K562 (cell line): ENCODE measurements around the gene BMP10. TPM values are rescaled to one million over a fixed set of nuclear protein-coding genes. Genes with fewer than 3 reads are reported as not detected.

Experiments
- ATAC-seq: fragments of 200-7000 bp; cut with Tn5 transposase; 3 replicates; pipeline ENCODE4 v1.9.1; 2020; ENCODE audit warnings: moderate library complexity
- BruUV-seq: library from RNA; stranded (reverse); fragments of 400-500 nt; replicated peaks from 2 replicates; lab custom pipeline; 2021; lab: Mats Ljungman, UMichigan
- CTCF ChIA-PET: fragments of 300-600 bp; formaldehyde crosslinking; extraction: SDS; loops from one replicate; lab custom pipeline; 2021; ENCODE audit warnings: low intra/inter-chr PET ratio; lab: Yijun Ruan, JAX
- POLR2A ChIA-PET: fragments of 300-600, 350-650 bp; sonication (Branson Sonifier 250); formaldehyde crosslinking; extraction: SDS; loops from one replicate; lab custom pipeline; 2021; ENCODE audit warnings: antibody characterized with exemption, inconsistent platforms; lab: Yijun Ruan, JAX
- DNase-seq, 4 experiments: peaks; one replicate each; pipeline versions ENCODE4 v3.0.0 to v3.0.0-alpha.2; 2011 to 2018; ENCODE audit warnings: low spot score in 3 of 4, mixed read lengths in 3 of 4; ENCODE audit errors: extremely low read depth in 1 of 4
- FAIRE-seq: peaks from 2 replicates; lab custom pipeline; 2011; peaks lifted over from hg19 to GRCh38; lab: Jason Lieb, UNC
- H2AFZ ChIP-seq: 2 replicates; pipeline ENCODE4 v1.6.0; 2011; ENCODE audit warnings: low read depth, low read length, control low read depth, inconsistent platforms
- H3K27ac ChIP-seq: fragments of 200-600 bp; 3 replicates; pipeline ENCODE4 v1.8.0; 2011; ENCODE audit warnings: low read depth, mild to moderate bottlenecking, control low read depth, inconsistent platforms, low read length, moderate library complexity, mixed read lengths; ENCODE audit errors: extremely low read depth
- H3K27me3 ChIP-seq, 2 experiments: fragments of 300-600 bp in 1 of 2; 2 replicates in 1 of 2; 3 replicates in 1 of 2; pipeline versions ENCODE4 v1.6.0 to v1.8.0; 2011; ENCODE audit warnings: inconsistent platforms in 2 of 2, low read length in 2 of 2, mild to moderate bottlenecking in 1 of 2, mixed read lengths in 1 of 2, moderate library complexity in 1 of 2; ENCODE audit not compliant: control insufficient read depth in 2 of 2, insufficient read depth in 2 of 2
- H3K36me3 ChIP-seq: fragments of 300-600 bp; 3 replicates; pipeline ENCODE4 v1.8.0; 2011; ENCODE audit warnings: mild to moderate bottlenecking, low read length, inconsistent platforms; ENCODE audit not compliant: control insufficient read depth, insufficient read depth
- H3K4me1 ChIP-seq, 2 experiments: fragments of 200-600 bp in 1 of 2; replicated peaks in 1 of 2; 2 replicates in 1 of 2; 3 replicates in 1 of 2; pipeline versions ENCODE4 v1.5.1 to v1.8.0; 2011; ENCODE audit warnings: inconsistent platforms in 2 of 2, low read length in 2 of 2, mild to moderate bottlenecking in 1 of 2, mixed read lengths in 1 of 2, moderate library complexity in 1 of 2; ENCODE audit not compliant: control insufficient read depth in 2 of 2, insufficient read depth in 2 of 2
- H3K4me2 ChIP-seq: 2 replicates; pipeline ENCODE4 v1.6.1; 2011; ENCODE audit warnings: low read length, control low read depth, inconsistent platforms, mixed read lengths; ENCODE audit not compliant: insufficient read depth
- H3K4me3 ChIP-seq: fragments of 200-600 bp; sonication (generic), shearing (Covaris generic); 2 replicates; pipeline ENCODE4 v1.5.1; 2016; ENCODE audit warnings: control low read depth, inconsistent platforms
- H3K79me2 ChIP-seq: fragments of 200-600 bp; 3 replicates; pipeline ENCODE4 v1.8.0; 2011; ENCODE audit warnings: low read length, inconsistent platforms; ENCODE audit not compliant: control insufficient read depth, insufficient read depth
- H3K9ac ChIP-seq, 2 experiments: 2 replicates each; pipeline versions ENCODE4 v1.6.0 to v1.6.1; 2011; ENCODE audit warnings: low read depth in 2 of 2, low read length in 2 of 2, control low read depth in 1 of 2, inconsistent platforms in 1 of 2, mild to moderate bottlenecking in 1 of 2, mixed read lengths in 1 of 2; ENCODE audit not compliant: insufficient read depth in 1 of 2
- H3K9me1 ChIP-seq: one replicate; pipeline ENCODE4 v1.6.0; 2011; ENCODE audit warnings: inconsistent platforms, mild to moderate bottlenecking, low read length, moderate library complexity; ENCODE audit not compliant: control insufficient read depth, insufficient read depth
- H3K9me3 ChIP-seq: replicated peaks from 2 replicates; pipeline ENCODE4 v1.5.1; 2011; ENCODE audit warnings: low read depth, low read length, inconsistent platforms; ENCODE audit not compliant: control insufficient read depth, insufficient read depth
- H4K20me1 ChIP-seq: replicated peaks from 2 replicates; pipeline ENCODE4 v1.6.1; 2011; ENCODE audit warnings: low read length, inconsistent platforms, mixed read lengths; ENCODE audit not compliant: control insufficient read depth, insufficient read depth
- BCOR ChIP-seq: fragments of 450-650 bp; IDR thresholded peaks from 2 replicates; pipeline ENCODE4 v1.6.1; 2016
- EZH2 ChIP-seq: IDR thresholded peaks from 2 replicates; pipeline ENCODE4 v1.6.1; 2012; ENCODE audit warnings: low read depth, mild to moderate bottlenecking, inconsistent platforms, low read length, borderline replicate concordance
- GATA2 ChIP-seq: sonication (generic); formaldehyde crosslinking; IDR thresholded peaks from 2 replicates; pipeline ENCODE4 v1.4.0; 2020; ENCODE audit warnings: mild to moderate bottlenecking, missing genetic modification reagents
- GTF2E2 ChIP-seq: fragments of 200-800 bp; sonication (Bioruptor generic); IDR thresholded peaks from 2 replicates; pipeline ENCODE4 v1.6.1; 2016; ENCODE audit warnings: missing genetic modification characterization, missing compliant biosample characterization
- L3MBTL2 ChIP-seq: fragments of 450-650 bp; IDR thresholded peaks from 2 replicates; pipeline ENCODE4 v1.6.1; 2016; ENCODE audit warnings: mild to moderate bottlenecking, moderate library complexity
- LARP7 ChIP-seq: fragments of 450-650 bp; IDR thresholded peaks from 2 replicates; pipeline ENCODE4 v1.6.1; 2016
- NCOA4 ChIP-seq: fragments of 450-650 bp; IDR thresholded peaks from 2 replicates; pipeline ENCODE4 v1.6.1; 2018; ENCODE audit warnings: mild to moderate bottlenecking; ENCODE audit not compliant: partially characterized antibody
- NELFE ChIP-seq: IDR thresholded peaks from 2 replicates; pipeline ENCODE4 v1.6.1; 2011; ENCODE audit warnings: mild to moderate bottlenecking; ENCODE audit not compliant: insufficient read depth, insufficient read length
- NFIX ChIP-seq: fragments of 250-450 bp; sonication (Bioruptor Pico); IDR thresholded peaks from 2 replicates; pipeline ENCODE4 v1.4.0; 2020; ENCODE audit warnings: low read depth, mild to moderate bottlenecking, moderate library complexity
- PHF21A ChIP-seq: fragments of 450-650 bp; IDR thresholded peaks from 2 replicates; pipeline ENCODE4 v1.6.1; 2017; ENCODE audit warnings: low read depth, borderline replicate concordance
- ZC3H11A ChIP-seq: IDR thresholded peaks from 2 replicates; pipeline ENCODE4 v1.6.1; 2012; ENCODE audit warnings: low read depth, low read length, improper control_type of control experiment
- ZC3H4 ChIP-seq: sonication (generic); formaldehyde crosslinking; IDR thresholded peaks from 2 replicates; pipeline ENCODE4 v1.9.0; 2021; ENCODE audit warnings: missing genetic modification reagents, borderline replicate concordance
- ZNF134 ChIP-seq: fragments of 250-450 bp; sonication (Bioruptor Pico); conservative IDR thresholded peaks from 2 replicates; pipeline ENCODE4 v1.4.0; 2020
- WGBS: fragments of 100-300 bp; shearing (Covaris generic); methylation state at CpG from one replicate; pipeline ENCODE4 v1.1.6; 2016; ENCODE audit warnings: low coverage, mixed read lengths; ENCODE audit not compliant: insufficient coverage; ENCODE audit errors: missing lambda C conversion rate; 5-methylcytosine and 5-hydroxymethylcytosine counted together
- in situ Hi-C: fragments of 300-500 bp; cut with MboI; formaldehyde crosslinking; loops from 4 replicates; pipeline ENCODE4 v1.15.0; 2018; ENCODE audit warnings: inconsistent platforms, mixed read lengths
- intact Hi-C: fragments of 100-400 bp; cut with micrococcal nuclease; formaldehyde crosslinking; loops from 2 replicates; pipeline ENCODE4 v1.14.2; 2022
- polyA plus RNA-seq, 8 experiments: library from polyadenylated mRNA; depleted of rRNA in 4 of 8; stranded (reverse) in 5 of 8; unstranded in 3 of 8; fragments of >200 nt; fragmentation: Nextera tagmentation in 2 of 8; fragmentation: Illumina TruSeq in 1 of 8; extraction: Ambion mirVana in 2 of 8; extraction: Trizol in 1 of 8; gene quantifications; 2 replicates each; pipeline versions ENCODE4 v1.2.1 to v1.2.3, GENCODE V29; 2011 to 2014; ENCODE audit warnings: inconsistent platforms in 1 of 8, missing spikeins in 1 of 8
- total RNA-seq, 7 experiments: library from RNA; depleted of rRNA in 6 of 7; stranded (reverse); fragments of >200 nt in 6 of 7; fragmentation: Illumina TruSeq in 2 of 7; extraction: Trizol in 2 of 7; gene quantifications; 2 replicates each; pipeline versions ENCODE4 v1.2.1 to v1.2.3, GENCODE V29; 2011 to 2021; ENCODE audit warnings: low replicate concordance in 1 of 7
- TF ChIP-seq, protein P1 (sequence below): sonication (generic); formaldehyde crosslinking; IDR thresholded peaks from 2 replicates; pipeline ENCODE4 v1.9.0; 2022; ENCODE audit warnings: mild to moderate bottlenecking, missing genetic modification reagents
- TF ChIP-seq, protein P2 (sequence below), 2 experiments: fragments of 450-650 bp; IDR thresholded peaks; 2 replicates each; pipeline ENCODE4 v1.6.1; 2018; ENCODE audit warnings: mild to moderate bottlenecking in 2 of 2, low read depth in 1 of 2; ENCODE audit not compliant: partially characterized antibody in 2 of 2
- TF ChIP-seq, protein P3 (sequence below): IDR thresholded peaks from 3 replicates; pipeline ENCODE4 v1.6.1; 2011; ENCODE audit warnings: borderline replicate concordance, mild to moderate bottlenecking, moderate library complexity; ENCODE audit not compliant: insufficient read length; ENCODE audit errors: extremely low read depth

Gene BMP10
- total and polyA plus RNA-seq, 9 of the 15 experiments (the other 6 are each of a cell fraction or from before 2014, with no cell fraction given), result 0.11 to 0.91 (median 0.43) TPM

DNA sequence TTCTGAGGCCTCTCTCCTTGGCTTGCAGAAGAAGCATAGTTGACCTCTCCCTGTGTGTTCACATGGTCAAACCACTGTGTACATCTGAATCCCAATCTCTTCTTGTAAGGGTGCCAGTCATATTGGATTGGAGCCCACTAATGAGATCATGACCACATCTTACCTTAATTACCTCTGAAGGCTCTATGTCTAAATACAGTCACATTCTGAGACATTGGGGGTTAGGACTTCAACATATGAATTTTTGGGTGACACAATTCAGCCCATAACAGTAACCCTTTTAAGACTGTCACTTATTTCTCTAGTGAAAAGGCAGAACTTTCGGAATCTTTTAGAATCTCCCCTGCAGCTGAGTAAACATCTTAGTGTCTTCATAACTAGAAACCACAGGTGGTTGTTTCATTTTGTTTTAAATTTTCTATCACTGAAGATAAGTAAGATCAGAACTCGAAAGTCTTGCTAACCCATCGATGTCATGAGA is 33.3 kb downstream of the BMP10 start:
- in situ Hi-C loops, result loop anchor here (10.0 kb wide), 1 partner anchor 373 kb away; the partner anchor contains the start of genes APLF and FBXO48
- no peak for FAIRE-seq
- TF ChIP-seq BCOR (no peak), ZNF134 (CRISPR knock-in tag) (no peak), PHF21A (no peak), ZC3H11A (no peak), NFIX (CRISPR knock-in tag) (no peak), GTF2E2 (tag) (no peak), NELFE (no peak), EZH2 (no peak), GATA2 (CRISPR knock-in tag) (no peak), L3MBTL2 (no peak), LARP7 (no peak), NCOA4 (no peak), ZC3H4 (CRISPR knock-in tag) (no peak)
- TF ChIP-seq, protein P1, sequence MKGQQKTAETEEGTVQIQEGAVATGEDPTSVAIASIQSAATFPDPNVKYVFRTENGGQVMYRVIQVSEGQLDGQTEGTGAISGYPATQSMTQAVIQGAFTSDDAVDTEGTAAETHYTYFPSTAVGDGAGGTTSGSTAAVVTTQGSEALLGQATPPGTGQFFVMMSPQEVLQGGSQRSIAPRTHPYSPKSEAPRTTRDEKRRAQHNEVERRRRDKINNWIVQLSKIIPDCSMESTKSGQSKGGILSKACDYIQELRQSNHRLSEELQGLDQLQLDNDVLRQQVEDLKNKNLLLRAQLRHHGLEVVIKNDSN (CRISPR knock-in tag), result no peak
- TF ChIP-seq, protein P2, sequence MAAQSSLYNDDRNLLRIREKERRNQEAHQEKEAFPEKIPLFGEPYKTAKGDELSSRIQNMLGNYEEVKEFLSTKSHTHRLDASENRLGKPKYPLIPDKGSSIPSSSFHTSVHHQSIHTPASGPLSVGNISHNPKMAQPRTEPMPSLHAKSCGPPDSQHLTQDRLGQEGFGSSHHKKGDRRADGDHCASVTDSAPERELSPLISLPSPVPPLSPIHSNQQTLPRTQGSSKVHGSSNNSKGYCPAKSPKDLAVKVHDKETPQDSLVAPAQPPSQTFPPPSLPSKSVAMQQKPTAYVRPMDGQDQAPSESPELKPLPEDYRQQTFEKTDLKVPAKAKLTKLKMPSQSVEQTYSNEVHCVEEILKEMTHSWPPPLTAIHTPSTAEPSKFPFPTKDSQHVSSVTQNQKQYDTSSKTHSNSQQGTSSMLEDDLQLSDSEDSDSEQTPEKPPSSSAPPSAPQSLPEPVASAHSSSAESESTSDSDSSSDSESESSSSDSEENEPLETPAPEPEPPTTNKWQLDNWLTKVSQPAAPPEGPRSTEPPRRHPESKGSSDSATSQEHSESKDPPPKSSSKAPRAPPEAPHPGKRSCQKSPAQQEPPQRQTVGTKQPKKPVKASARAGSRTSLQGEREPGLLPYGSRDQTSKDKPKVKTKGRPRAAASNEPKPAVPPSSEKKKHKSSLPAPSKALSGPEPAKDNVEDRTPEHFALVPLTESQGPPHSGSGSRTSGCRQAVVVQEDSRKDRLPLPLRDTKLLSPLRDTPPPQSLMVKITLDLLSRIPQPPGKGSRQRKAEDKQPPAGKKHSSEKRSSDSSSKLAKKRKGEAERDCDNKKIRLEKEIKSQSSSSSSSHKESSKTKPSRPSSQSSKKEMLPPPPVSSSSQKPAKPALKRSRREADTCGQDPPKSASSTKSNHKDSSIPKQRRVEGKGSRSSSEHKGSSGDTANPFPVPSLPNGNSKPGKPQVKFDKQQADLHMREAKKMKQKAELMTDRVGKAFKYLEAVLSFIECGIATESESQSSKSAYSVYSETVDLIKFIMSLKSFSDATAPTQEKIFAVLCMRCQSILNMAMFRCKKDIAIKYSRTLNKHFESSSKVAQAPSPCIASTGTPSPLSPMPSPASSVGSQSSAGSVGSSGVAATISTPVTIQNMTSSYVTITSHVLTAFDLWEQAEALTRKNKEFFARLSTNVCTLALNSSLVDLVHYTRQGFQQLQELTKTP (IDR thresholded peaks at IDR 0.05; ENCODE audit: low read depth in 1 of 2, partially characterized antibody in 2 of 2), result no peak
- TF ChIP-seq, protein P3, sequence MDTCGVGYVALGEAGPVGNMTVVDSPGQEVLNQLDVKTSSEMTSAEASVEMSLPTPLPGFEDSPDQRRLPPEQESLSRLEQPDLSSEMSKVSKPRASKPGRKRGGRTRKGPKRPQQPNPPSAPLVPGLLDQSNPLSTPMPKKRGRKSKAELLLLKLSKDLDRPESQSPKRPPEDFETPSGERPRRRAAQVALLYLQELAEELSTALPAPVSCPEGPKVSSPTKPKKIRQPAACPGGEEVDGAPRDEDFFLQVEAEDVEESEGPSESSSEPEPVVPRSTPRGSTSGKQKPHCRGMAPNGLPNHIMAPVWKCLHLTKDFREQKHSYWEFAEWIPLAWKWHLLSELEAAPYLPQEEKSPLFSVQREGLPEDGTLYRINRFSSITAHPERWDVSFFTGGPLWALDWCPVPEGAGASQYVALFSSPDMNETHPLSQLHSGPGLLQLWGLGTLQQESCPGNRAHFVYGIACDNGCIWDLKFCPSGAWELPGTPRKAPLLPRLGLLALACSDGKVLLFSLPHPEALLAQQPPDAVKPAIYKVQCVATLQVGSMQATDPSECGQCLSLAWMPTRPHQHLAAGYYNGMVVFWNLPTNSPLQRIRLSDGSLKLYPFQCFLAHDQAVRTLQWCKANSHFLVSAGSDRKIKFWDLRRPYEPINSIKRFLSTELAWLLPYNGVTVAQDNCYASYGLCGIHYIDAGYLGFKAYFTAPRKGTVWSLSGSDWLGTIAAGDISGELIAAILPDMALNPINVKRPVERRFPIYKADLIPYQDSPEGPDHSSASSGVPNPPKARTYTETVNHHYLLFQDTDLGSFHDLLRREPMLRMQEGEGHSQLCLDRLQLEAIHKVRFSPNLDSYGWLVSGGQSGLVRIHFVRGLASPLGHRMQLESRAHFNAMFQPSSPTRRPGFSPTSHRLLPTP, result no peak

More for the DNA sequence above, 33.3 kb downstream of the BMP10 start:
- DNase-seq (no peak), ATAC-seq (no peak)
- ChIA-PET CTCF (no interaction called here), POLR2A (interaction anchor here (1.1 kb wide), 1 partner anchor 11 kb away, joined by 3 read pairs; no protein-coding TSS in a partner anchor)
- H3K9me1 ChIP-seq, result no peaks in the 10 kb centered on the region
- no peak overlapping the region for H3K4me3 ChIP-seq
- no peaks in the 10 kb centered on the region for H3K79me2 ChIP-seq
- peaks cover 5 to 20% of the 10 kb centered on the region in 2 experiments; a peak in 4 of 5 replicates for H3K4me1 ChIP-seq
- no peaks in the 10 kb centered on the region for H3K36me3 ChIP-seq
- no peak overlapping the region for H3K9ac ChIP-seq
- no TSS peak for BruUV-seq
- no peak overlapping the region for H3K27ac ChIP-seq
- WGBS, result 32% methylated on average over 3 of the region's 3 CpGs
- no peak overlapping the region for H3K4me2 ChIP-seq
- intact Hi-C loops, result loop anchor here (1.0 to 5.0 kb wide), 6 partner anchors 26 to 375 kb away; no protein-coding TSS in a partner anchor
- no peaks in the 10 kb centered on the region for H4K20me1 ChIP-seq
- H2AFZ ChIP-seq, result no peak overlapping the region
- H3K27me3 ChIP-seq, result no peaks in the 10 kb centered on the region
- H3K9me3 ChIP-seq, result no peaks in the 10 kb centered on the region; the same call in 1 of the 2 replicates
